ENCODE data around the gene RAI14. TPM values are rescaled to one million over a fixed set of nuclear protein-coding genes. Genes with fewer than 3 reads are reported as not detected.
"Not testable (repeated sequence)": the region's sequence is repeated elsewhere in the genome, so short reads cannot be mapped to it uniquely, and the experiment has no call there.

Gene RAI14
- total RNA-seq, 3 donors from 2014 or later, result 12.5 to 38.7 (median 22.4) TPM

GRCh38 chr5:34774139-34774538 is 118.0 kb downstream of the RAI14 start:
- H3K36me3 ChIP-seq, result no peaks in the 10 kb centered on the region
- no peak for TF ChIP-seq CTCF (IDR thresholded peaks at IDR 0.05)
- H3K4me3 ChIP-seq, result no peak overlapping the region
- no peaks in the 10 kb centered on the region for H3K4me1 ChIP-seq
- DNase-seq (ENCODE audit: low spot score in 2 of 2), result no peak
- H3K27me3 ChIP-seq, result no peaks in the 10 kb centered on the region
- no peak overlapping the region for H3K27ac ChIP-seq
- intact Hi-C loops (cut with DNase I; ENCODE audit: low total_unique reads), result no loop called here
- no peaks in the 10 kb centered on the region for H3K9me3 ChIP-seq

- H3K4me3 ChIP-seq; intact Hi-C loops (cut with DNase I; ENCODE audit: low total_unique reads): not testable (repeated sequence)
Measured at GRCh38 chr5:34774678-34775077, 118.5 kb downstream of the RAI14 start.

DNA sequence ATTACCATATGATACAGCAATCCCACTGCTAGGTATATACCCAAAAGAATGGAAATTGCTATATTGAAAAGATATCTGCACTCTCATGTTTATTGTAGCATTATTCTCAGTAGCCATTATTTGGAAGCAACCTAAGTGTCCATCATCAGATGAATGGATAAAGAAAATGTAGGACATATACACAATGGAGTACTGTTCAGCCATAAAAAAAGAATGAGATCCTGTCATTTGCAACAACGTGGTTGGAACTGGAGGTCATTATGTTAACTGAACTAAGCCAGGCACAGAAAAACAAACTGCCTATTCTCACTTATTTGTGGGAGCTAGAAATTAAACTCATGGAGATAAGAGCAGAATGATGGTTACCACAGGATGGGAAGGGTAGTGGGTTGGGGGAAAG is 119.8 kb downstream of the RAI14 start:
- H3K36me3 ChIP-seq, result no peaks in the 10 kb centered on the region
- no peaks in the 10 kb centered on the region for H3K27me3 ChIP-seq
- no peaks in the 10 kb centered on the region for H3K4me1 ChIP-seq
- no peak for DNase-seq (ENCODE audit: low spot score in 2 of 2)
- intact Hi-C loops (cut with DNase I; ENCODE audit: low total_unique reads), result no loop called here
- no peaks in the 10 kb centered on the region for H3K9me3 ChIP-seq
- no peak overlapping the region for H3K27ac ChIP-seq
- TF ChIP-seq POLR2A (IDR thresholded peaks at IDR 0.05) (no peak), POLR2AphosphoS5 (IDR thresholded peaks at IDR 0.05) (no peak), CTCF (IDR thresholded peaks at IDR 0.05) (no peak)
- no peak overlapping the region for H3K4me3 ChIP-seq

More at GRCh38 chr5:34774678-34775077, 118.5 kb downstream of the RAI14 start:
- H3K36me3 ChIP-seq; H3K4me1 ChIP-seq; H3K27me3 ChIP-seq; DNase-seq (ENCODE audit: low spot score in 2 of 2); H3K27ac ChIP-seq; H3K9me3 ChIP-seq: not testable (repeated sequence)

GRCh38 chr5:34778091-34778850 is 122.1 kb downstream of the RAI14 start:
- H3K27ac ChIP-seq, result no peak overlapping the region
- H3K9me3 ChIP-seq, result peaks cover 11 to 14% of the 10 kb centered on the region in 2 donors
- no peaks in the 10 kb centered on the region for H3K4me1 ChIP-seq
- H3K36me3 ChIP-seq, result no peaks in the 10 kb centered on the region
- DNase-seq (ENCODE audit: low spot score in 2 of 2), result no peak
- no peaks in the 10 kb centered on the region for H3K27me3 ChIP-seq
- intact Hi-C loops (cut with DNase I; ENCODE audit: low total_unique reads), result no loop called here
- H3K4me3 ChIP-seq, result no peak overlapping the region
- no peak for TF ChIP-seq POLR2AphosphoS5 (IDR thresholded peaks at IDR 0.05)
- TF ChIP-seq CTCF (IDR thresholded peaks at IDR 0.05), result no peak
- no peak for TF ChIP-seq POLR2A (IDR thresholded peaks at IDR 0.05)

DNA sequence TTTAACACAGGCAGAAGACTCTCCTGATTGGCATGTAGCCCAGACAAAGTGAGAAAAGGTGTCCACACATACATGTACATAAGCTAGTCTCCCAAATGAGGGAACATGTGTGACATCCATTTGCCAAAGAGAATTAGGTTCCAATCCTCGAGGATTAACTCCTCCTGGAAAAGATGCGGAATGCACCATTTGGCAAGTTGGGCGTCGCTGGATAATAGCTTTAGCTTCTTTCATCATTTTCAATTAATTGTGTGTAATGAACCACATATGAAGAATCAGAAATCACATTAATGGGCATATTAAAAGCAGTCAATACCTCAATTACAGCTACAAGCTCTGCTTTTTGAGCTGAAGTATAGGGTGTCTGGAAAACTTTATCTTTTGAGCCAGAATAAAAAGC is 127.8 kb downstream of the RAI14 start:
- H3K27ac ChIP-seq; H3K27me3 ChIP-seq; H3K4me1 ChIP-seq; DNase-seq (ENCODE audit: low spot score in 2 of 2); H3K4me3 ChIP-seq; H3K36me3 ChIP-seq; intact Hi-C loops (cut with DNase I; ENCODE audit: low total_unique reads): not testable (repeated sequence)
- H3K9me3 ChIP-seq, result peaks cover 11 to 23% of the 10 kb centered on the region in 2 donors

GRCh38 chr5:34787035-34787434 is 130.9 kb downstream of the RAI14 start:
- peaks cover 4 to 12% of the 10 kb centered on the region in 2 donors for H3K9me3 ChIP-seq

More at GRCh38 chr5:34787035-34787434, 130.9 kb downstream of the RAI14 start:
- no peaks in the 10 kb centered on the region for H3K36me3 ChIP-seq
- H3K4me3 ChIP-seq, result no peak overlapping the region
- no peak overlapping the region for H3K27ac ChIP-seq
- no peak for TF ChIP-seq CTCF (IDR thresholded peaks at IDR 0.05)
- no peak for TF ChIP-seq POLR2A (IDR thresholded peaks at IDR 0.05)
- no peak for TF ChIP-seq POLR2AphosphoS5 (IDR thresholded peaks at IDR 0.05)
- intact Hi-C loops (cut with DNase I; ENCODE audit: low total_unique reads), result no loop called here
- H3K4me1 ChIP-seq, result peaks cover 0 to 3% of the 10 kb centered on the region in 2 donors
- DNase-seq (ENCODE audit: low spot score in 2 of 2), result no peak
- H3K27me3 ChIP-seq, result no peaks in the 10 kb centered on the region
